Mammary epithelial cell (primary cell): ENCODE data around the gene EPB41L4A.

ENCODE experiments used
- CTCF ChIP-seq, 2 donors: IDR thresholded peaks in 1 of 2; conservative IDR thresholded peaks in 1 of 2; 2 replicates each; pipeline ENCODE4 v1.5.1; 2011 to 2012; ENCODE audit warnings: inconsistent platforms in 2 of 2, low read length in 2 of 2, mild to moderate bottlenecking in 2 of 2, control low read depth in 1 of 2, low read depth in 1 of 2; ENCODE audit not compliant: insufficient read depth in 1 of 2; ENCODE audit errors: extremely low read depth in 1 of 2
- EZH2 ChIP-seq: IDR thresholded peaks from 2 replicates; pipeline ENCODE4 v1.6.1; 2012; ENCODE audit warnings: low read length, inconsistent platforms, borderline replicate concordance

- TF ChIP-seq CTCF (conservative IDR thresholded peaks at IDR 0.05 in 1 of 2, IDR thresholded peaks at IDR 0.05 in 1 of 2; ENCODE audit: extremely low read depth in 1 of 2, insufficient read depth in 1 of 2, low read depth in 1 of 2, low read length in 2 of 2) = no peak
- TF ChIP-seq EZH2 = no peak
These were observed 259.6 kb downstream of the EPB41L4A start for GRCh38 chr5:112159435-112159834.
